HUES48 (cell line): ENCODE data around the gene AP2A2.

Experiments used
- H3K27ac ChIP-seq: one replicate; pipeline ENCODE4 v1.7.0; 2013; ENCODE audit warnings: low read depth, low read length, inconsistent platforms
- H3K27me3 ChIP-seq: 2 replicates; pipeline ENCODE4 v1.6.1; 2013; ENCODE audit warnings: mild to moderate bottlenecking, low read length; ENCODE audit not compliant: control insufficient read depth, insufficient read depth
- H3K36me3 ChIP-seq: 2 replicates; pipeline ENCODE4 v1.6.1; 2013; ENCODE audit warnings: low read length; ENCODE audit not compliant: control insufficient read depth, insufficient read depth
- H3K4me1 ChIP-seq: 2 replicates; pipeline ENCODE4 v1.6.1; 2013; ENCODE audit warnings: mild to moderate bottlenecking, low read length; ENCODE audit not compliant: control insufficient read depth, insufficient read depth
- H3K4me3 ChIP-seq: 2 replicates; pipeline ENCODE4 v1.5.1; 2013; ENCODE audit warnings: mild to moderate bottlenecking, low read depth, low read length
- H3K9ac ChIP-seq: 2 replicates; pipeline ENCODE4 v1.6.1; 2013; ENCODE audit warnings: mild to moderate bottlenecking, low read depth, low read length, moderate library complexity
- H3K9me3 ChIP-seq: 2 replicates; pipeline ENCODE4 v1.6.1; 2013; ENCODE audit warnings: low read length; ENCODE audit not compliant: control insufficient read depth, insufficient read depth

The AP2A2 gene

GRCh38 chr11:1026163-1026450, 100.4 kb downstream of the AP2A2 start:
- Histone ChIP-seq H3K9me3 (no peaks in the 10 kb centered on the region), H3K4me1 (no peaks in the 10 kb centered on the region), H3K27ac (no peak overlapping the region), H3K9ac (no peak overlapping the region), H3K36me3 (no peaks in the 10 kb centered on the region), H3K4me3 (no peak overlapping the region), H3K27me3 (no peaks in the 10 kb centered on the region)

GRCh38 chr11:1026641-1027482, 101.2 kb downstream of the AP2A2 start:
- H3K27me3 ChIP-seq: no peaks in the 10 kb centered on the region
- no peak overlapping the region for H3K4me3 ChIP-seq
- no peaks in the 10 kb centered on the region for H3K36me3 ChIP-seq
- H3K4me1 ChIP-seq: no peaks in the 10 kb centered on the region
- no peaks in the 10 kb centered on the region for H3K9me3 ChIP-seq
- H3K9ac ChIP-seq: no peak overlapping the region
- no peak overlapping the region for H3K27ac ChIP-seq

GRCh38 chr11:1027483-1028290, 102.0 kb downstream of the AP2A2 start:
- Histone ChIP-seq H3K27me3 (no peaks in the 10 kb centered on the region), H3K27ac (no peak overlapping the region), H3K4me3 (no peak overlapping the region), H3K9me3 (no peaks in the 10 kb centered on the region), H3K9ac (no peak overlapping the region), H3K36me3 (no peaks in the 10 kb centered on the region), H3K4me1 (no peaks in the 10 kb centered on the region)

GRCh38 chr11:1028291-1028540, 102.5 kb downstream of the AP2A2 start:
- Histone ChIP-seq H3K27me3 (no peaks in the 10 kb centered on the region), H3K27ac (no peak overlapping the region), H3K36me3 (no peaks in the 10 kb centered on the region), H3K9me3 (no peaks in the 10 kb centered on the region), H3K4me1 (no peaks in the 10 kb centered on the region), H3K4me3 (no peak overlapping the region), H3K9ac (no peak overlapping the region)

- no peaks in the 10 kb centered on the region for H3K9me3 ChIP-seq
- H3K9ac ChIP-seq: no peak overlapping the region
- H3K4me3 ChIP-seq: no peak overlapping the region
- H3K27ac ChIP-seq: no peak overlapping the region
- H3K36me3 ChIP-seq: no peaks in the 10 kb centered on the region
- no peaks in the 10 kb centered on the region for H3K4me1 ChIP-seq
- H3K27me3 ChIP-seq: no peaks in the 10 kb centered on the region
Measured at GRCh38 chr11:1028616-1029015, 102.9 kb downstream of the AP2A2 start.

GRCh38 chr11:1029051-1029450, 103.4 kb downstream of the AP2A2 start:
- H3K4me1 ChIP-seq: no peaks in the 10 kb centered on the region
- H3K27ac ChIP-seq: no peak overlapping the region
- no peak overlapping the region for H3K4me3 ChIP-seq
- no peaks in the 10 kb centered on the region for H3K27me3 ChIP-seq
- H3K36me3 ChIP-seq: no peaks in the 10 kb centered on the region
- H3K9me3 ChIP-seq: no peaks in the 10 kb centered on the region
- no peak overlapping the region for H3K9ac ChIP-seq

- no peaks in the 10 kb centered on the region for H3K36me3 ChIP-seq
- no peak overlapping the region for H3K9ac ChIP-seq
- H3K4me3 ChIP-seq: no peak overlapping the region
- H3K27me3 ChIP-seq: no peaks in the 10 kb centered on the region
- H3K9me3 ChIP-seq: no peaks in the 10 kb centered on the region
- H3K4me1 ChIP-seq: no peaks in the 10 kb centered on the region
- H3K27ac ChIP-seq: no peak overlapping the region
Measured at GRCh38 chr11:1029654-1030053, 104.0 kb downstream of the AP2A2 start.

GRCh38 chr11:1030086-1030485, 104.4 kb downstream of the AP2A2 start:
- Histone ChIP-seq H3K9ac (no peak overlapping the region), H3K4me3 (no peak overlapping the region), H3K36me3 (no peaks in the 10 kb centered on the region), H3K4me1 (no peaks in the 10 kb centered on the region), H3K27me3 (no peaks in the 10 kb centered on the region), H3K9me3 (no peaks in the 10 kb centered on the region), H3K27ac (no peak overlapping the region)

GRCh38 chr11:1030556-1030955, 104.9 kb downstream of the AP2A2 start:
- H3K4me3 ChIP-seq: no peak overlapping the region
- H3K27me3 ChIP-seq: no peaks in the 10 kb centered on the region
- H3K4me1 ChIP-seq: no peaks in the 10 kb centered on the region
- H3K9ac ChIP-seq: no peak overlapping the region
- no peak overlapping the region for H3K27ac ChIP-seq
- no peaks in the 10 kb centered on the region for H3K9me3 ChIP-seq
- H3K36me3 ChIP-seq: no peaks in the 10 kb centered on the region

- Histone ChIP-seq H3K36me3 (no peaks in the 10 kb centered on the region), H3K9me3 (no peaks in the 10 kb centered on the region), H3K4me1 (no peaks in the 10 kb centered on the region), H3K27me3 (no peaks in the 10 kb centered on the region), H3K4me3 (no peak overlapping the region), H3K27ac (no peak overlapping the region), H3K9ac (no peak overlapping the region)
Measured at GRCh38 chr11:1031121-1031899, 105.6 kb downstream of the AP2A2 start.

GRCh38 chr11:1032310-1032891, 106.7 kb downstream of the AP2A2 start:
- H3K27me3 ChIP-seq: no peaks in the 10 kb centered on the region
- no peak overlapping the region for H3K9ac ChIP-seq
- H3K9me3 ChIP-seq: no peaks in the 10 kb centered on the region
- H3K4me3 ChIP-seq: no peak overlapping the region
- no peaks in the 10 kb centered on the region for H3K36me3 ChIP-seq
- no peak overlapping the region for H3K27ac ChIP-seq
- H3K4me1 ChIP-seq: no peaks in the 10 kb centered on the region
